ENCODE data around the gene DYNLT5.
"Not testable (repeated sequence)": the region's sequence is repeated elsewhere in the genome, so short reads cannot be mapped to it uniquely, and the experiment has no call there.

DYNLT5 gene

GRCh38 chr1:66729523-66729922 is 22.7 kb upstream of the DYNLT5 start:
- H3K27me3 ChIP-seq (ENCODE audit: control insufficient read depth, insufficient read depth, low read length): no peaks in the 10 kb centered on the region
- no peak overlapping the region for H3K27ac ChIP-seq (ENCODE audit: low read length)
- H3K36me3 ChIP-seq (ENCODE audit: control insufficient read depth, insufficient read depth, low read length): no peaks in the 10 kb centered on the region
- H3K4me1 ChIP-seq (ENCODE audit: control insufficient read depth, insufficient read depth, low read length): peaks cover 2% of the 10 kb centered on the region; the same call in 1 of the 2 replicates
- H3K4me3 ChIP-seq (ENCODE audit: low read length): no peak overlapping the region
- H3K9me3 ChIP-seq (ENCODE audit: control insufficient read depth, insufficient read depth, low read length): no peaks in the 10 kb centered on the region
- no CpG with 5 or more reads among the region's 3 CpGs for WGBS (ENCODE audit: insufficient coverage, insufficient read length)
- DNase-seq (ENCODE audit: low read depth, low spot score): no peak

- no CpG with 5 or more reads among the region's 2 CpGs for WGBS (ENCODE audit: insufficient coverage, insufficient read length)
- Histone ChIP-seq H3K4me1 (ENCODE audit: control insufficient read depth, insufficient read depth, low read length) (peaks cover 2% of the 10 kb centered on the region; the same call in 1 of the 2 replicates), H3K4me3 (ENCODE audit: low read length) (no peak overlapping the region), H3K27ac (ENCODE audit: low read length) (no peak overlapping the region), H3K36me3 (ENCODE audit: control insufficient read depth, insufficient read depth, low read length) (no peaks in the 10 kb centered on the region), H3K27me3 (ENCODE audit: control insufficient read depth, insufficient read depth, low read length) (no peaks in the 10 kb centered on the region), H3K9me3 (ENCODE audit: control insufficient read depth, insufficient read depth, low read length) (no peaks in the 10 kb centered on the region)
- DNase-seq (ENCODE audit: low read depth, low spot score): no peak
Observed at GRCh38 chr1:66730462-66730861, 21.8 kb upstream of the DYNLT5 start.

DNA sequence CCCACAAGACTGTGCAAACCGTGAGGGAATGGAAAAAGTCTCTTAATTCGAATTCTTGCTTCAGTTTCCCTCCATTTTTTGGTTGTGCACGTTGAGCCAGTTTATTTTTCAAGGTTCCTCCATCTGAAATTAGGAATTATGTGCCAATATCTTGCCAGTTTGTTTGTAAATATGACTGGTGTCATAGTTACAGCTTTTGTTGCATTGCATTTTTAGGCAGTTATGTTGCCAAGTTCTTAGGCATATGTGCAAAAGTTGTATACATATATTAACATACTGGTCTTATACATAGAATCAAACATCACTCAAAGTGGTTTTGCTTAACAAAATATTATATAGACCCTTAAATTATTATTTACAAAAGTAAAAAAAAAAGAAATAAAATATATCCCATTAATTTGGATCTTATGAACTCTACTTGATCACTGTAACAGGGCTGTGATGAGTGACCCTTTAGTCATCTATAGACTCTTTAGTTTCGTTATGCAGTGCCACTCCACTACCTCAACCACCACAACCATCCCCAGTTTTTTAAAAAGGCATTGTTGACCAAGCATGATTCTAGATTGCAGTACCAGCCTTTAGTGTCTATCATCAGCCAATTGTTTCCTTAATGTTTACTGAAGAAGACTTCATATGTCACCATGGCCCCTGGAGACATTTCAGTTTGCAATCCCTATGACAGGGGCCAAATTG is 20.9 kb upstream of the DYNLT5 start:
- Histone ChIP-seq H3K4me1 (ENCODE audit: control insufficient read depth, insufficient read depth, low read length) (no peaks in the 10 kb centered on the region), H3K27ac (ENCODE audit: low read length) (no peak overlapping the region), H3K27me3 (ENCODE audit: control insufficient read depth, insufficient read depth, low read length) (no peaks in the 10 kb centered on the region), H3K36me3 (ENCODE audit: control insufficient read depth, insufficient read depth, low read length) (no peaks in the 10 kb centered on the region), H3K9me3 (ENCODE audit: control insufficient read depth, insufficient read depth, low read length) (no peaks in the 10 kb centered on the region), H3K4me3 (ENCODE audit: low read length) (no peak overlapping the region)
- WGBS (ENCODE audit: insufficient coverage, insufficient read length): no CpG with 5 or more reads among the region's 4 CpGs
- DNase-seq (ENCODE audit: low read depth, low spot score): no peak

DNA sequence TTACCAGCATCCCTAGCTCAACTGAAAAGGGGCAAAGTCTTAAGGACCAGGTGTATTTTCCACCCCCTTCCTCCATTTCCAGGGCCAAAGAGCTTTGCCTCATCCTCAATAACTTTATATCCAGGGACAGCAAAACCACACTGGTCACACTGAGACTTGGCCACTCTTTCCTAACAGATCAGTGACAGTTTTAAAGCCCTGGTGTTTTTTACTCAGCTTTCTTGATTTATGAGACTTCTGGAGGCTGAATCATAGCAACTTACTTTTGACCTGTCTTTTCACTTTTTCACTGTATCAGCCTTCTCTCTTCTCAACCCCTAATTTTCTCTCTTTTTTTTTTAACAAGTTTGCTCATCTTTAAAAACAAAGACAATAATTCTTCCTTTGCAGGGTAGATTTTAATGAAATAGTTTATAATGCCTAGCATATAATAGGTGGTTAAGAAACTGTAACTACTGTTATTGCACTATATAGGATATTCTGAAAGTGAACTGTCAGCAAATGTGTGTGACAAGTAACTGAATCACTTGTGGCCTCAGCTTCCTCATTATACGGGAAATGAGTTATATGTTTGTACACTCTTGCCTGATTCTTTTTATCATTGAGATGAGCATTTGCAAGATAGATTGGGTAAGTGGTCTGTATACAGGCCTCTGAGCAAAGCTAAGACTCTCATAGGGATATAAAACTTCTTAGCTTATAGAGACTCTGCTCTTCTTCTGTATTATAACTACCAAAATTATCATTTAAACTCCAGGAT is 19.7 kb upstream of the DYNLT5 start:
- WGBS (ENCODE audit: insufficient coverage, insufficient read length): no CpG with 5 or more reads among the region's 1 CpG
- no peaks in the 10 kb centered on the region for H3K4me1 ChIP-seq (ENCODE audit: control insufficient read depth, insufficient read depth, low read length)
- no peak overlapping the region for H3K4me3 ChIP-seq (ENCODE audit: low read length)
- no peaks in the 10 kb centered on the region for H3K9me3 ChIP-seq (ENCODE audit: control insufficient read depth, insufficient read depth, low read length)
- H3K27me3 ChIP-seq (ENCODE audit: control insufficient read depth, insufficient read depth, low read length): no peaks in the 10 kb centered on the region
- no peak for DNase-seq (ENCODE audit: low read depth, low spot score)
- no peak overlapping the region for H3K27ac ChIP-seq (ENCODE audit: low read length)
- no peaks in the 10 kb centered on the region for H3K36me3 ChIP-seq (ENCODE audit: control insufficient read depth, insufficient read depth, low read length)

- Histone ChIP-seq H3K27me3 (ENCODE audit: control insufficient read depth, insufficient read depth, low read length) (no peaks in the 10 kb centered on the region), H3K27ac (ENCODE audit: low read length) (no peak overlapping the region), H3K4me1 (ENCODE audit: control insufficient read depth, insufficient read depth, low read length) (no peaks in the 10 kb centered on the region), H3K4me3 (ENCODE audit: low read length) (no peak overlapping the region), H3K9me3 (ENCODE audit: control insufficient read depth, insufficient read depth, low read length) (no peaks in the 10 kb centered on the region), H3K36me3 (ENCODE audit: control insufficient read depth, insufficient read depth, low read length) (no peaks in the 10 kb centered on the region)
- no peak for DNase-seq (ENCODE audit: low read depth, low spot score)
- no CpG with 5 or more reads among the region's 7 CpGs for WGBS (ENCODE audit: insufficient coverage, insufficient read length)
Observed at GRCh38 chr1:66733348-66734017, 18.8 kb upstream of the DYNLT5 start.

- not testable (repeated sequence) for H3K36me3 ChIP-seq (ENCODE audit: control insufficient read depth, insufficient read depth, low read length); H3K9me3 ChIP-seq (ENCODE audit: control insufficient read depth, insufficient read depth, low read length); H3K27me3 ChIP-seq (ENCODE audit: control insufficient read depth, insufficient read depth, low read length); H3K27ac ChIP-seq (ENCODE audit: low read length); H3K4me3 ChIP-seq (ENCODE audit: low read length); H3K4me1 ChIP-seq (ENCODE audit: control insufficient read depth, insufficient read depth, low read length); DNase-seq (ENCODE audit: low read depth, low spot score)
- WGBS (ENCODE audit: insufficient coverage, insufficient read length): no CpG with 5 or more reads among the region's 6 CpGs
Observed at GRCh38 chr1:66734531-66734930, 17.7 kb upstream of the DYNLT5 start.

- H3K4me3 ChIP-seq (ENCODE audit: low read length): no peak overlapping the region
- DNase-seq (ENCODE audit: low read depth, low spot score): no peak
- no CpG with 5 or more reads among the region's 2 CpGs for WGBS (ENCODE audit: insufficient coverage, insufficient read length)
Observed at GRCh38 chr1:66737836-66738235, 14.4 kb upstream of the DYNLT5 start.

DNA sequence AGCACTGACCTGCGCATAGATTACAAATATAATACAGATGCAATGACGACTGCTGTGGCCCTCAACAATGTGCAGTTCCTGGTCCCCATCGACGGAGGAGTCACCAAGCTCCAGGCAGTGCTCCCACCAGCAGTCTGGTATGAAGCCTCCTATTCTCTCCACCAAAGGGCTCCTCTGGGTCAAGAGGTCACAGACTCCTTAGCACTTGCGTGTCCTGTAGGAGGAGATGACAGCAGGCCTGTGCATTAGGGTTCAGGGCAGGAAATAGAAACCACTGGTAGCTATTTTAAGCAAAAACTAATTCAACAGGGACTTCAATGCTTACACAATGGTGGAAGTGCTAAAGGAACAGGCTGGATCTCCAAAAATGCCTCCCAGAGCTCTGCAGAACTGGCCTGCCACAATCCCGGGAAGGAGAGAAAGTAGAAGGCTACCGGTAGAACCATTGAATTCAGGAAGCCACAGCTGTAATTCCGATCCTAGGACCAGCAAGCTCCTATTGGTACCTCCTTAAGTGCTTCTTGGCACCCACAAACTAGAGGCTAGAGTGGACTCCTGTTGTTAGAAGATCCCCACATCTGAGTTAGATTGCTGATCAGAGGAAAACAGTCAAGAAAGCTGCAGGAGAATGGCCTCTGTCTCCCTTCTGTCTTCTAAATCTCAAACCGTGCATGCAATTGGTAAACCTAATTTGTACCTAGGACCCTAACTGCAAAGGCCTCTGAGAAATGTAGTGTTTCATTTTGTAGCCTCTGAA is 12.7 kb upstream of the DYNLT5 start:
- H3K27me3 ChIP-seq (ENCODE audit: control insufficient read depth, insufficient read depth, low read length): no peaks in the 10 kb centered on the region
- H3K4me3 ChIP-seq (ENCODE audit: low read length): no peak overlapping the region
- no peaks in the 10 kb centered on the region for H3K9me3 ChIP-seq (ENCODE audit: control insufficient read depth, insufficient read depth, low read length)
- H3K4me1 ChIP-seq (ENCODE audit: control insufficient read depth, insufficient read depth, low read length): no peaks in the 10 kb centered on the region
- no peak for DNase-seq (ENCODE audit: low read depth, low spot score)
- H3K27ac ChIP-seq (ENCODE audit: low read length): no peak overlapping the region
- H3K36me3 ChIP-seq (ENCODE audit: control insufficient read depth, insufficient read depth, low read length): no peaks in the 10 kb centered on the region
- no CpG with 5 or more reads among the region's 9 CpGs for WGBS (ENCODE audit: insufficient coverage, insufficient read length)

More at GRCh38 chr1:66737836-66738235, 14.4 kb upstream of the DYNLT5 start:
- H3K27ac ChIP-seq (ENCODE audit: low read length): no peak overlapping the region
- no peaks in the 10 kb centered on the region for H3K4me1 ChIP-seq (ENCODE audit: control insufficient read depth, insufficient read depth, low read length)
- H3K36me3 ChIP-seq (ENCODE audit: control insufficient read depth, insufficient read depth, low read length): no peaks in the 10 kb centered on the region
- no peaks in the 10 kb centered on the region for H3K9me3 ChIP-seq (ENCODE audit: control insufficient read depth, insufficient read depth, low read length)
- H3K27me3 ChIP-seq (ENCODE audit: control insufficient read depth, insufficient read depth, low read length): no peaks in the 10 kb centered on the region

DNA sequence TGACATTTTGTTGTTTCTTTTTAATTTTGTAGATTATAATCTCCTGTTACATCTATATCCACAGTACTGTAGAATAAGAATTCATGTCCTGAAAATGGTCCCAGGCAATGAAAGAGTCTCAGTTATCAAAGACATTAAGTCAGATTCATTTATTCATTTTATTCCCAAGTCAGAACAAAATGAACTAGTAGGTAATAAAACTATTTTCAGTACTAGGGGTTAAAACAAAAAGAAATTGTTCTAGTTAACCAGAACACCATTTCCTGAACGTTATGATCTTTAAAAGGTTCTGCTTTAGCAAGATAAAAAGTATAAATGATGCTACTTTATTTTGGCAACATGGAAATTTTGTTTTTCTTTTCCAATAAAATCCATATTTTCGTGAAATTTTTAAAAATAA is 6.8 kb upstream of the DYNLT5 start:
- Histone ChIP-seq H3K36me3 (ENCODE audit: control insufficient read depth, insufficient read depth, low read length) (no peaks in the 10 kb centered on the region), H3K27me3 (ENCODE audit: control insufficient read depth, insufficient read depth, low read length) (no peaks in the 10 kb centered on the region)
- WGBS (ENCODE audit: insufficient coverage, insufficient read length): no CpG with 5 or more reads among the region's 2 CpGs

GRCh38 chr1:66747501-66747900 is 4.8 kb upstream of the DYNLT5 start:
- Histone ChIP-seq H3K27ac (ENCODE audit: low read length) (no peak overlapping the region), H3K4me1 (ENCODE audit: control insufficient read depth, insufficient read depth, low read length) (no peaks in the 10 kb centered on the region), H3K4me3 (ENCODE audit: low read length) (no peak overlapping the region), H3K9me3 (ENCODE audit: control insufficient read depth, insufficient read depth, low read length) (no peaks in the 10 kb centered on the region), H3K27me3 (ENCODE audit: control insufficient read depth, insufficient read depth, low read length) (no peaks in the 10 kb centered on the region), H3K36me3 (ENCODE audit: control insufficient read depth, insufficient read depth, low read length) (no peaks in the 10 kb centered on the region)
- no CpG with 5 or more reads among the region's 1 CpG for WGBS (ENCODE audit: insufficient coverage, insufficient read length)
- no peak for DNase-seq (ENCODE audit: low read depth, low spot score)

More for the DNA sequence above, 6.8 kb upstream of the DYNLT5 start:
- H3K4me1 ChIP-seq (ENCODE audit: control insufficient read depth, insufficient read depth, low read length): no peaks in the 10 kb centered on the region
- no peak for DNase-seq (ENCODE audit: low read depth, low spot score)
- no peak overlapping the region for H3K27ac ChIP-seq (ENCODE audit: low read length)
- H3K9me3 ChIP-seq (ENCODE audit: control insufficient read depth, insufficient read depth, low read length): no peaks in the 10 kb centered on the region
- H3K4me3 ChIP-seq (ENCODE audit: low read length): no peak overlapping the region
